GM23248 (cell line): ENCODE measurements around the gene IQGAP2.

Experiments
- EZH2 ChIP-seq: fragments of 200-600 bp; sonication (generic); IDR thresholded peaks from 2 replicates; pipeline ENCODE4 v1.6.1; 2018; ENCODE audit warnings: antibody characterized with exemption, mild to moderate bottlenecking; ENCODE audit not compliant: insufficient read depth, poor library complexity, severe bottlenecking
- EZH2phosphoT487 ChIP-seq: fragments of 200-600 bp; sonication (generic); IDR thresholded peaks from 2 replicates; pipeline ENCODE4 v1.6.1; 2018; ENCODE audit warnings: antibody characterized with exemption, moderate library complexity, mild to moderate bottlenecking, low read depth; ENCODE audit not compliant: insufficient read depth

GRCh38 chr5:76547891-76548524 lies 144.9 kb downstream of the IQGAP2 start:
- TF ChIP-seq EZH2 (no peak), EZH2phosphoT487 (no peak)
